HG03097 (cell line): Measurements from ENCODE around the gene HDAC4.
"Not testable (repeated sequence)": the region's sequence is repeated elsewhere in the genome, so short reads cannot be mapped to it uniquely, and the experiment has no call there.

Experiments used
- ATAC-seq: cut with Tn5 transposase; IDR thresholded peaks from one replicate; pipeline ENCODE4 v1.9.1; 2021; ENCODE audit not compliant: unreplicated experiment, low FRiP score

Gene HDAC4

GRCh38 chr2:239285932-239286230 lies 114.9 kb downstream of the HDAC4 start:
- no peak for ATAC-seq

DNA sequence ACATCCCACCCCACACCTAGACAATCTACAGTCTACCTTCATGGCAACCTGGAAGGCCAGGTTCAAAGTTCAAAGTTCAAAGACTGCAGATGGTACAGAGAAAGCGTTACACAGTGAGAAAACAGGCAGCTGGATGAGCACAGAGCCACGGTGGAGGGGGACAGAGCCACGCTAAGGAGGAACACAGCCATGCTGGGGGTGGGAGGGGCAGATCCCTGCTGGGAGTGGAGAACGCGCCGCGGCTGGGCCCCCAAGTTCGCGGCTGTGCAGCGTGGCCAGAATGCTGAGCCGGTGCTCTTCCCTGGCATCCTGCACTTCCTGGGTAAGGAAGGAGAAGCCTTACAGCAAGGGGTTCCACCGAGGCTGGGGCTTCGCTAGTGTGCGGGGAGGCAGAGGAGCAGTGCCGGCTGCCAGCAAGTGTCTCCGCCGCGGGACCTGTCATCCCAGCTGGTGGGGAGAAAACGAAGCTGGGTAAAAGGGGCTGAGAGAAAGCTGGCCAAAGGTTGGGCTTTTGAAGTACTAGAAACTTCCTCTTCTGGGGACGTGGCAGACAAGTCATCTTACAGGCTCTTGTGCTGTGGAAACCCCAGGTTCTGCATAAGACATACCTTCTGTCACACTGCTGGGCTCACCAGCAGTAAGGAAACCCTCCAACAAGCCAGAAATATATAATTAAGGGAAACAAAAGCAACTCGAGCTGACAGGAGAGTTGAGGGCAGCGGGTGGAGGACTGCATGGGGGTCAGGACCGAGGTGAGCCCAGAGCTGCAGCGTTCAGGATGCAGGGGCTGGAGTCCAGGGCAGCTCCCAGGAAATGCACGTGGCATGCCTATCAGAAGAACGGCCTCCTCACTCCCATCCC lies 115.5 kb downstream of the HDAC4 start:
- ATAC-seq = no peak

GRCh38 chr2:239283961-239284795 lies 116.6 kb downstream of the HDAC4 start:
- no peak for ATAC-seq

GRCh38 chr2:239283288-239283945 lies 117.4 kb downstream of the HDAC4 start:
- ATAC-seq = no peak

DNA sequence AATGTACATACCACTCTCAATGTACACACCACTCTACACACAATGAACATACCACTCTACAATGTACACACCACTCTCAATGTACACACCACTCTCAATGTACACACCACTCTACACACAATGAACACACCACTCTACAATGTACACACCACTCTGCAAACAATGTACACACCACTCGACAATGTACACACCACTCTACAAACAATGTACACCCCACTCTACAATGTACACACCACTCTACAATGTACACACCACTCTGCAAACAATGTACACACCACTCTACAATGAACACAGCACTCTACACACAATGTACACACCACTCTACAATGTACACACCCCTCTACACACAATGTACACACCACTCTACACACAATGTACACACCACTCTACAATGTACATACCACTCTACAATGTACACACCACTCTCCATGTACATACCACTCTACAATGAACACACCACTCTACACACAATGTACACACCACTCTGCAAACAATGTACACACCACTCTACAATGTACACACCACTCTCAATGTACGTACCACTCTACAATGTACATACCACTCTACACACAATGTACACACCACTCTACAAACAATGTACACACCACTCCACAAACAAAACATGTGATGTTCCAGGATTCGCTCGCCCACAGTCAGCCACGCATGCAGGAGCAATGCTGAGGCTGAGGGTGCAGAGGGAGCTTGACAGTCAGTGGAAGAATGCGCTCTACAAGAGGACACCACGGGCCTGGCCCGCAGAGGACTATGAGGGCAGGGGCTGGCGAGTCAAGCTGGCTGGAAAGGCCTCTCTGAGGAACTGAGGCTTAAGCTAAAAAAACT lies 118.2 kb downstream of the HDAC4 start:
- no peak for ATAC-seq

DNA sequence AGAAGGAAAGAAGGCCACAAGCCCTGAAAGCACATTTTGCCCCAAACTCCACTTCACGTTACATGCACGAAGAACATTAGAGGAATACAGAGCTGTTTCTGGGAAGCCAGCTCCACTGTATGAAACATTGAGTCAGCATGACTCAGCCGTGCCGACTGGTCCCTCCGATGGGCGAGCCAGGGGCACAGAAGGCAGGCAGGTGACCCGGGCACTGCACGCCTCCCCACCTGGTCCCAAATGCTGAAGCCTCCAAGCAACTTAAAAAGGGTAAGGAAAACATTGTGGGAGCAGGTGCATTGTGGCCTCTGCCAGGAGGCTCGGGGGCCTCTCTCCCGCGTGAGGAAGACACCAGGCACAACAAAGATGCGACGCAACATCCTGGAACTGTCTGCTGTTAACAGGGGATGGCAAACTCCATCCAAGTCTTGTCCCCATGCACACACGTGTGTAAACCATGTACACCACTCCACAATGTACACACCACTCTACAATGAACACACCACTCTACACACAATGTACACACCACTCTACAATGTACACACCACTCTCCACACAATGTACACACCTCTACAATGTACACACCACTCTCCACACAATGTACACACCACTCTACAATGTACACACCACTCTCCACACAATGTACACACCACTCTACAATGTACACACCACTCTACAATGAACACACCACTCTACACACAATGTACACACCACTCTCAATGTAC lies 120.4 kb downstream of the HDAC4 start:
- ATAC-seq = not testable (repeated sequence)

GRCh38 chr2:239279508-239280295 lies 121.1 kb downstream of the HDAC4 start:
- no peak for ATAC-seq

DNA sequence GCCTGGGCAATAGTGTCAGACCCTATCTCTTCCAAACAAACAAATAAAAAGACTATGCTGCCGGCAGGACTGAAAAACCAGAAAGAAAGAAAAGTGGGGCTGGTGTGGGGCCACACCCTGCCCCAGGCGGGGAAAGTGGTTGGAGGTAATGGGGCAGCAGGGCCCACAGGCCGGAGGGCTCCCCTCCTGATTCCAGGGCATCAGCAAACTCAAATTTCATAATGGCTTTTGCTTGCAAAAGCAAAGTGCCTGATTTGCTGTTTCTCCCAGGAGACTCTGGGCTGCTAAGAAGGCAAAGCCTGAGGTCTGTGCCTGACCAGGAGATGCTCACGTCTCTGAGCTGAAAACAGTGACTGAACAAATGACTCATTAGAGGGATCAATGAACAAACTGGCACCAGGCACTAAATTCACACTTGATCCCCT lies 121.9 kb downstream of the HDAC4 start:
- no peak for ATAC-seq

- ATAC-seq = no peak
Observed at GRCh38 chr2:239278361-239278760, 122.5 kb downstream of the HDAC4 start.

GRCh38 chr2:239277401-239278085 lies 123.3 kb downstream of the HDAC4 start:
- ATAC-seq = no peak

GRCh38 chr2:239276851-239277250 lies 124.0 kb downstream of the HDAC4 start:
- no peak for ATAC-seq

GRCh38 chr2:239275847-239276831 lies 124.7 kb downstream of the HDAC4 start:
- ATAC-seq = no peak

- ATAC-seq = no peak
Observed at GRCh38 chr2:239275044-239275685, 125.7 kb downstream of the HDAC4 start.

- no peak for ATAC-seq
Observed at GRCh38 chr2:239274391-239275043, 126.3 kb downstream of the HDAC4 start.

DNA sequence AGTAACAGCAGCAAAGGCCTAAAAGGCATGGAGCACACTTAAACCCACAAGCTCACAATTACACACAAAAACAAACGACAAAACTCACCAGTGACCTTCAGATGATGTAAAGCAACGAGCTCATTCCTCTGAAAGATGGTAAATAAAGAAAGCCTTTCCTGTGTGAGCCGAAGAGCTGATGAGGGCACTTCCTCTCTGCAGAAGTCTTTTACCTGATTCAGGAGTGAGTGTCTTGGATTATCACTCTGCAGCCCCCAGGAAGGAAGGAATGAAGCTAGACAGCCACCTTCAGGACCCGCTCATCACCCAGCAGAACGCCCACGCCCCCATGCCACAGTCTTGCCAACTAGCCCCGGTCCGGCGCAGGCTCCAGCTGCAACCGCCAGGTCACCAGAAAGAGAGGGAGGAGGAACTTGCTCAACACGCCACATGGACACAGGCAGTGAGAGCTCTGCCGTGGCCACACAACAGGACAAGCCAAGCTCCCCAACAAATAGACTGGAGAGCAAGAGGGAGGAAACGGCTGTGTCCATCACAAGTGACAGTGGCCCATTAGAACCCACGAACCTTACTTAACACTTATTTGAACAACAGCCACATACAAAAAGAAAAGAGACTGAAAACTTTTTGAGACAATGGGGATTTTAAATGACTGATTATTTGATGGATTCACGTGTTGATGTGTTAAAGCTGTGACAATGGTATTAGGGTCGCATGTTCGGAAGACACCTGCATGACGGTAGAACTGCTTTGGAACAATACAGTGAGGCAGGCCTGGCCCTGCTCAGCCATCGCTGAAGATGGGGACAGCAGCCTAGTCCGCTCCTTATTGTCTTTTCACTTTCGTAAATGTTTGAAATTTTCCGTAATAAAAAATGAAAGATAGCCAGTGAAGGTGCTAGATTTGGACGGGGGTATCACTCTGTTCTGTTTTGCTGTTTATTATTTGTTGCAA lies 127.3 kb downstream of the HDAC4 start:
- ATAC-seq = no peak
